ENCODE results near the gene RAB35. TPM values are rescaled to one million over a fixed set of nuclear protein-coding genes. Genes with fewer than 3 reads are reported as not detected.

The RAB35 gene
- total RNA-seq, 5 donors from 2014 or later (not counting 1 experiment from before 2014, with no cell fraction given) = 34.0 to 76.5 (median 60.6) TPM

DNA sequence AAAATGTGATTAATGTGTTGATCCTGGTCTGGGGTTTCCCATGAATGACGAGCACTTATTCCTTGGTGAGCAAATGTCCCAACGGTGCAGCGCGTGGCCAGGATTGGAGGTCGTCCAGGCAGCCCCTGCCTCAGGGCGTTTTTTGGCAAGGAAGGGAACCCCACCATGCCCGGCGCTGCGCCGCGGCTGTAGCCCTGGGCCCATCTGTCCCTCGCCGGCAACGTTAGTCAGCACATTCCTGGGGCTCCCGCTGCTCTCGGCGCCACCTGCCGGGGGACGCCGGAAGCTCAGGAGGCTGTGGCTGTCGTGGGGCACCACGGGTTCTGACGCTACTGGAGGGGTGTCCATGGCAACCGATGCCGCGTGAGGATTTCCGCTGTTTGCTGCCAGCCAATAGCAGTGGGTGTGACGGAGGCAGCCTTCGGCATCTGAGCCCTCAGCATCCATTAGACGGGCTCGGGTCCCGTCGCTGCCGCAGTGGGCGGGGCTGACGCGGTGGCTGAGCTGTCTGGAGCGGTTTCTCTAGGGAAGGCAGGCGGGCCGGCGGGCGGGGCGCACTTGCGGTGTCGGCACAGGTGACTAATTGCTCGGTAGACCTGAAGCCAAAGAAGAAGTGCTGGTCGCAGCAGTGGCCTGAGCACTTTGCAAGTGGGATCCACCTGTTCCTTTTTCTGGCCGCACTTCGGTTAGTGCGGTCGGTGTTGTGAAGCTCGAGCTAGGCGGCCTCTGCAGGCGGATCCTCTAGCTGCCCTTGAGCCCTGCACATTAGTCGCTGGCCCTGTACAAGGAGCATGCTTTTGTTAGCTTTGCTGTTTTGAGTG is 29.5 kb downstream of the RAB35 start:
- ATAC-seq (replicated peaks in 1 of 4) (peak; percentile 95 to 97 (median 96)), DNase-seq (peak; percentile 98 to 100 (median 99))
- Mint-ChIP-seq H3K4me3 (peak overlapping the region; percentile 66 to 74 (median 67)), H3K4me1 (peaks cover 14 to 32% (median 17%) of the 10 kb centered on the region in 3 donors), H3K27ac (peak overlapping the region; percentile 83 to 86), H3K9me3 (no peaks in the 10 kb centered on the region), H3K36me3 (peaks cover 38% of the 10 kb centered on the region), H3K27me3 (no peaks in the 10 kb centered on the region)
- CTCF ChIA-PET = interaction anchor here in 1 of 2 donors (0.5 to 1.5 kb wide), 15 partner anchors 9 to 210 kb away, joined by 3 to 12 read pairs (median 6); partner anchors contain the start of genes BICDL1, CIT and RAB35
- peak overlapping the region; percentile 72 for H3K27ac ChIP-seq (ENCODE audit: low read length)
- H3K4me1 ChIP-seq (ENCODE audit: control insufficient read depth in 1 of 2, extremely low read depth in 1 of 2, insufficient read depth in 2 of 2, low read length in 2 of 2) = peaks cover 6 to 13% of the 10 kb centered on the region in 2 experiments
- WGBS (ENCODE audit: insufficient coverage) = under 1% methylated on average over 55 of the region's 55 CpGs
- POLR2A ChIA-PET = interaction anchor here (0.6 to 1.2 kb wide), 6 partner anchors 30 to 1127 kb away, joined by 3 to 8 read pairs (median 4); no protein-coding TSS in a partner anchor
- peak overlapping the region; percentile 47 to 50 for H3K4me3 ChIP-seq (ENCODE audit: control insufficient read depth in 1 of 2, extremely low read depth in 1 of 2, low read length in 1 of 2)
- no peaks in the 10 kb centered on the region for H3K9me3 ChIP-seq
- no peaks in the 10 kb centered on the region for H3K27me3 ChIP-seq (replicated peaks in 1 of 2; ENCODE audit: control insufficient read depth in 2 of 2, extremely low read depth in 1 of 2, insufficient read depth in 2 of 2, low read length in 1 of 2)
- peaks cover 6 to 34% of the 10 kb centered on the region in 2 donors for H3K36me3 ChIP-seq (ENCODE audit: control insufficient read depth in 2 of 2, extremely low read depth in 1 of 2, insufficient read depth in 1 of 2, low read length in 1 of 2)

DNA sequence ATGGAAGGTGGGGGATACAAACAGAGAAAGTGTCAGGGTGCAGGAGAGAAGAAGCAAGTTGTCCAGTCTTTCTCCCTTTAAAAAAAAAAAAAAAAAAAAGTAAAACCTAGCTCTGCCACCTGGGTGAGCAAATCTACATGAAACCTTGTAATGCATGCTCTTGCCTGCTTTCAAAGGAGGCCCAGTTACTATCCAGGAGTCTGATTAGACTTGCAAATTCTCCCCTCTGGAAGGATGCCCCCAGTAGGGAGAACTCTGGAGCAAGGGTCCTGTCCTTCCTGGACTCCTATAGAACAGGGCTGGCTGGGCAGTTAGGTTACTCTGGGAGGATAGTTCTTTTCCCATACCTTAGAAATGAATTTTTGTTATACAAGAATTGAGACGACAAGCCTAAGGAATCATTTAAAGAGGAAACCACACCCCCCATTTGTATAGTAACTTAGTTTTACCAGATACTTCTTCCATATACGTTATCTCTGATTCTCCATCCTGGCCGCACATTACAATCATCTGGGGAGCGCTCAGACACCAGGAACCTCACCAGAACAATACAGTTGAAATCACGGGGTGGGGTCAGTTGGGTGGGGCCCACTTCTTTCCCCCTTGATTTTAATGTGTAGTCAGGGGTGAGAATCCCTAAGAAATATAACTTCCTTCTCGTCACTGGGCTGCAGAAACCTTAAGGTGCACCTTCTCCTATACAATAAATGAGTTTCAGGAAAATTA is 30.5 kb downstream of the RAB35 start:
- Mint-ChIP-seq H3K4me3 (no peak overlapping the region), H3K4me1 (peaks cover 14 to 32% (median 17%) of the 10 kb centered on the region in 3 donors), H3K36me3 (peaks cover 36% of the 10 kb centered on the region), H3K27me3 (no peaks in the 10 kb centered on the region), H3K9me3 (no peaks in the 10 kb centered on the region), H3K27ac (peak overlapping the region; percentile 35 to 83)
- H3K9me3 ChIP-seq = no peaks in the 10 kb centered on the region
- peaks cover 6 to 13% of the 10 kb centered on the region in 2 experiments for H3K4me1 ChIP-seq (ENCODE audit: control insufficient read depth in 1 of 2, extremely low read depth in 1 of 2, insufficient read depth in 2 of 2, low read length in 2 of 2)
- H3K36me3 ChIP-seq (ENCODE audit: control insufficient read depth in 2 of 2, extremely low read depth in 1 of 2, insufficient read depth in 1 of 2, low read length in 1 of 2) = peaks cover 3 to 31% of the 10 kb centered on the region in 2 donors
- no peak for DNase-seq
- ChIA-PET CTCF (interaction anchor here (0.6 to 1.5 kb wide), 8 partner anchors 24 to 253 kb away, joined by 3 to 12 read pairs (median 5); partner anchors contain the start of gene CIT (in 1 of the 2)), POLR2A (interaction anchor here (0.6 to 1.2 kb wide), 3 partner anchors 79 to 96 kb away, joined by 3 to 8 read pairs (median 5); no protein-coding TSS in a partner anchor)
- ATAC-seq (replicated peaks in 1 of 4) = no peak
- H3K4me3 ChIP-seq (ENCODE audit: control insufficient read depth in 1 of 2, extremely low read depth in 1 of 2, low read length in 1 of 2) = no peak overlapping the region
- no CpG with 5 or more reads among the region's 6 CpGs for WGBS (ENCODE audit: insufficient coverage)
- no peaks in the 10 kb centered on the region for H3K27me3 ChIP-seq (replicated peaks in 1 of 2; ENCODE audit: control insufficient read depth in 2 of 2, extremely low read depth in 1 of 2, insufficient read depth in 2 of 2, low read length in 1 of 2)
- H3K27ac ChIP-seq (ENCODE audit: low read length) = peak overlapping the region; percentile 47

DNA sequence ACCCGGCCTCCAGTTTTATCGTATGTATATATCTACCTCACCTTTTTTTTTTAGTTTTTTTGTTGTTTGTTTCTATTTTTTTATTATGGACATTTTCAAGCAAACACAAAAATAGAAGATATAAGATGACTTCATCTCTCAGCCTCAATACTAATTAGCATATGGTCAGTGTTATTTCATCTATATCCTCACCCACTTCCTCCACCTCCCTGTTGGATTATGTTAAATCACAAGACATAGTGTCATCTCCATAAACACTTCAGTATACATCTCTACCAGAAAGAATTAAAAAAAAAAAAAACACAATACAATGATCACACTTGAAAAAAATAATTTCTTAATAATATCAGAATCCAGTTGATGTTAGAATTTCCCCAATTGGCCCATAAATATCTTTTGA is 34.9 kb downstream of the RAB35 start:
- no peak overlapping the region for H3K27ac Mint-ChIP-seq
- no CpG with 5 or more reads among the region's 2 CpGs for WGBS (ENCODE audit: insufficient coverage)
- Histone ChIP-seq H3K36me3 (ENCODE audit: control insufficient read depth in 2 of 2, extremely low read depth in 1 of 2, insufficient read depth in 1 of 2, low read length in 1 of 2) (peaks cover 6 to 32% of the 10 kb centered on the region in 2 donors), H3K9me3 (no peaks in the 10 kb centered on the region), H3K4me1 (ENCODE audit: control insufficient read depth in 1 of 2, extremely low read depth in 1 of 2, insufficient read depth in 2 of 2, low read length in 2 of 2) (peaks cover 0 to 22% of the 10 kb centered on the region in 2 experiments), H3K27me3 (replicated peaks in 1 of 2; ENCODE audit: control insufficient read depth in 2 of 2, extremely low read depth in 1 of 2, insufficient read depth in 2 of 2, low read length in 1 of 2) (no peaks in the 10 kb centered on the region), H3K27ac (ENCODE audit: low read length) (no peak overlapping the region), H3K4me3 (ENCODE audit: control insufficient read depth in 1 of 2, extremely low read depth in 1 of 2, low read length in 1 of 2) (no peak overlapping the region)
- no peak overlapping the region for H3K4me3 Mint-ChIP-seq
- peaks cover 16 to 42% (median 19%) of the 10 kb centered on the region in 3 donors for H3K4me1 Mint-ChIP-seq
- H3K9me3 Mint-ChIP-seq = no peaks in the 10 kb centered on the region
- H3K36me3 Mint-ChIP-seq = peaks cover 52% of the 10 kb centered on the region
- ChIA-PET POLR2A (no interaction called here), CTCF (interaction anchor here in 1 of 2 donors (0.6 kb wide), 1 partner anchor 56 kb away, joined by 7 read pairs; no protein-coding TSS in a partner anchor)
- ATAC-seq (replicated peaks in 1 of 4) (no peak), DNase-seq (no peak)
- no peaks in the 10 kb centered on the region for H3K27me3 Mint-ChIP-seq

DNA sequence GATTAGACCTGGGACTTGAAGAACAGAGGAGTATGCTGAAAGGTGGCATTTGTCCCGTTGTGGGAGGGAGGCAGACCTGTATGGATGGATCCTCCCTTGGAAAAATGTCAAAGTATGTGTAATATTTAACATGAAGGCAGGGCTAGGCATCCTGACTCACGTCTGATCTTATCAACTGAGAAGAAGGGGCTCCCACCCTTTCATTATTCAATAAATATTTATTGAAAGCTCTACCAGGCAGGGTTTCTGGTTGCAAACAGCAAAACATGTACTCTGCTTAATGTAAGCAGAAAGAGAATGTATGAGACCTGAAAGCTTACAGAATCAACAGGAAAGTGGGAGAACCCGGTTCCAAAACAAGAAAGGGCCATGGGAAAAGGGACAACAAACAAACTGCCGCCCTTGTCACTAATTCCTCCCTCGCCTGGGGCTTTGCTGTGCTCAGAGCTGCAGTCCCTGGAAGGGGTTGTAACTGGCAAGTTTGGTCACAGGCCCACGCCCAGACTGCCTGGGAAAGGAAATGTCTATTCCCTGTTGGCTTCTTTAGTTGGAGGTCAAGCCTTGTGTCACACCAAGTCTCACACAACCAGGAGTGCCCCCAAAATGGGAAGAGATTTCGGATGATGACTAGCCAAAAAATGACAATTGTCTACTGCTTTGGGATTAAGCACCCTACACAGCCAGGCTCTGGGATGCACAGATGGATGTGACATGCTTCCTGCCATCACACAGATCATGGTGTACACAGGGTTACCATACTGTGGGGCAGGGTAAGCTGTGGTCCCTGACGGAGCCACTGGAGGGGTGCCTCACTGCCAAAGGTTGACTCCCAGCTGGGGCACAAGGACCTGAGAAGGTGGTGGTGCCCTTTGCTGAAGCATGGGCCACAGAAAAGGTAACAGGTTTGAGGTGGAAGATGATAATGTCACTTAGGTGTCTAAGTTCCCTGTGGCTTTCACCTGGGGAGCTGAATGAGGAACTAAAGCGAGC is 36.8 kb downstream of the RAB35 start:
- no peaks in the 10 kb centered on the region for H3K9me3 Mint-ChIP-seq
- Histone ChIP-seq H3K27me3 (replicated peaks in 1 of 2; ENCODE audit: control insufficient read depth in 2 of 2, extremely low read depth in 1 of 2, insufficient read depth in 2 of 2, low read length in 1 of 2) (no peaks in the 10 kb centered on the region), H3K4me3 (ENCODE audit: control insufficient read depth in 1 of 2, extremely low read depth in 1 of 2, low read length in 1 of 2) (no peak overlapping the region), H3K4me1 (ENCODE audit: control insufficient read depth in 1 of 2, extremely low read depth in 1 of 2, insufficient read depth in 2 of 2, low read length in 2 of 2) (peaks cover 7 to 31% of the 10 kb centered on the region in 2 experiments), H3K36me3 (ENCODE audit: control insufficient read depth in 2 of 2, extremely low read depth in 1 of 2, insufficient read depth in 1 of 2, low read length in 1 of 2) (peaks cover 6 to 29% of the 10 kb centered on the region in 2 donors), H3K27ac (ENCODE audit: low read length) (peak overlapping the region; percentile 7), H3K9me3 (no peaks in the 10 kb centered on the region)
- POLR2A ChIA-PET = interaction anchor here in 1 of 2 donors (0.6 kb wide), 1 partner anchor 72 kb away, joined by 6 read pairs; no protein-coding TSS in a partner anchor
- peak overlapping the region; percentile 65 to 83 for H3K27ac Mint-ChIP-seq
- no peak for DNase-seq
- CTCF ChIA-PET = no interaction called here
- peaks cover 20 to 36% (median 26%) of the 10 kb centered on the region in 3 donors for H3K4me1 Mint-ChIP-seq
- WGBS (ENCODE audit: insufficient coverage) = 92% methylated on average over 7 of the region's 9 CpGs
- peaks cover 60% of the 10 kb centered on the region for H3K36me3 Mint-ChIP-seq
- no peak for ATAC-seq (replicated peaks in 1 of 4)
- peak overlapping the region in 1 of 3 donors; percentile 31 for H3K4me3 Mint-ChIP-seq
- no peaks in the 10 kb centered on the region for H3K27me3 Mint-ChIP-seq

DNA sequence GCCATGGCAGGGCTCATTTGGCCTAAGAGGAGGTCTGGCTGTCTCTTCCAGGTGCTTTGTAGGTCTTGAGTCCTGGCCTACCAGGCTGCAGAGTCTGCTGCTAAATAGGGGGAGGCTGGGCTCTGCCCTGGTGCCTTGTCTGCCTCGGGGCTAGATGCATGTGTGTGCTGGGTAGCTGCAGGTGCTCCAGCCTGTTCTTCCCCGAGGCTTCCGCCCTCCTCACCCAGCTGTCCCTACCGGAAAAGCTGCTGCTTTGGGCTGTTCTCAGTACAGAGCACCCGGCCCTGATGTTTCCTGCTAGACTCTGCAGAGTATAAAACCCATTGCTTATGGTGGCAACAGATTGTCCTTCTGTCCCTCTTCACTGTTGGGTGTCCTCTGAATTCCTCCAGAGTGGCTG is 37.7 kb downstream of the RAB35 start:
- DNase-seq = peak in 13 of 35 experiments; percentile 7 to 39 (median 17)
- H3K4me3 Mint-ChIP-seq = peak overlapping the region in 1 of 3 donors; percentile 31
- WGBS (ENCODE audit: insufficient coverage) = 75% methylated on average over 5 of the region's 5 CpGs

More for the DNA sequence above, 37.7 kb downstream of the RAB35 start:
- Histone ChIP-seq H3K9me3 (no peaks in the 10 kb centered on the region), H3K36me3 (ENCODE audit: control insufficient read depth in 2 of 2, extremely low read depth in 1 of 2, insufficient read depth in 1 of 2, low read length in 1 of 2) (peaks cover 6 to 28% of the 10 kb centered on the region in 2 donors), H3K4me3 (ENCODE audit: control insufficient read depth in 1 of 2, extremely low read depth in 1 of 2, low read length in 1 of 2) (no peak overlapping the region), H3K27ac (ENCODE audit: low read length) (no peak overlapping the region), H3K27me3 (replicated peaks in 1 of 2; ENCODE audit: control insufficient read depth in 2 of 2, extremely low read depth in 1 of 2, insufficient read depth in 2 of 2, low read length in 1 of 2) (no peaks in the 10 kb centered on the region), H3K4me1 (ENCODE audit: control insufficient read depth in 1 of 2, extremely low read depth in 1 of 2, insufficient read depth in 2 of 2, low read length in 2 of 2) (peaks cover 11 to 38% of the 10 kb centered on the region in 2 experiments)
- H3K9me3 Mint-ChIP-seq = no peaks in the 10 kb centered on the region
- H3K4me1 Mint-ChIP-seq = peaks cover 27 to 39% (median 34%) of the 10 kb centered on the region in 3 donors
- POLR2A ChIA-PET = no interaction called here
- CTCF ChIA-PET = interaction anchor here in 1 of 2 donors (1.1 kb wide), 1 partner anchor 8 kb away, joined by 6 read pairs; no protein-coding TSS in a partner anchor
- peak; percentile 72 to 82 (median 76) for ATAC-seq (replicated peaks in 1 of 4)
- H3K36me3 Mint-ChIP-seq = peaks cover 61% of the 10 kb centered on the region
- H3K27me3 Mint-ChIP-seq = no peaks in the 10 kb centered on the region
- H3K27ac Mint-ChIP-seq = peak overlapping the region; percentile 65 to 83
